ENCODE results near the gene IL11RA.

Gene IL11RA

DNA sequence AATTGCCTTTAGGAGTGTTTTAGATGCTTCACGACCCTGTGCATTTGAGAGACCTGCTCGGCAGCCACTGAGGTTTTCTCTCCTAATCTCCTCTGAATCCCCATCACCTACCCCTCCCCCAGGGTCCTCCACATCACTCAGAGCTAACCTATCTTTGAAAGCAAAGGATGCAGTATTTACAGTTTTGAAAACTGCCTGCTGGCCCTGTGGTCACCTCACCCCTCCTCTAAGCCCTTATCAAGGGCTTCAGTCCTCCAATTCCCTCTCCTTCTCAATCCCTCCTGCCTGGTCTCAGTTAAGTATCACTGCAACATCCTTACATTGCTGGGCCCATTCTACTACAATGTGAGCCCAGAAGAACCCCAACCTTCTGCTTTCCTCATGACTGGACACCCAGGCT, 44.7 kb upstream of the IL11RA start:
- no peak overlapping the region for H2BK12ac ChIP-seq (ENCODE audit: low read length)

GRCh38 chr9:34610434-34611206, 41.4 kb upstream of the IL11RA start:
- H4K91ac ChIP-seq (ENCODE audit: low read depth, low read length), result no peak overlapping the region
- H4K12ac ChIP-seq (ENCODE audit: low read depth, low read length), result no peak overlapping the region
- no peak overlapping the region for H2BK120ac ChIP-seq (ENCODE audit: insufficient read depth, low read length, poor library complexity)
- H3K79me1 ChIP-seq (ENCODE audit: low read length), result peaks cover 8% of the 10 kb centered on the region
- no CpG with 5 or more reads among the region's 20 CpGs for WGBS (ENCODE audit: extremely low coverage, insufficient coverage, insufficient read length)
- H3K27ac ChIP-seq (ENCODE audit: low read depth, low read length), result no peak overlapping the region
- H2AFZ ChIP-seq (ENCODE audit: insufficient read depth, low read length, poor library complexity), result peak overlapping the region; percentile 81
- no peaks in the 10 kb centered on the region for H3K9me3 ChIP-seq (ENCODE audit: insufficient read depth, low read depth, low read length)
- peaks cover 8% of the 10 kb centered on the region for H3K79me2 ChIP-seq (ENCODE audit: control insufficient read depth, insufficient read depth, low read length, poor library complexity)
- H3K27me3 ChIP-seq (ENCODE audit: insufficient read depth, low read length), result no peaks in the 10 kb centered on the region
- H3K9ac ChIP-seq (ENCODE audit: low read length), result no peak overlapping the region
- peaks cover 6 to 10% of the 10 kb centered on the region in 2 experiments for H3K4me1 ChIP-seq (ENCODE audit: control insufficient read depth in 1 of 2, insufficient read depth in 2 of 2, low read length in 2 of 2)
- no peak overlapping the region for H3K4me2 ChIP-seq (ENCODE audit: low read length)
- no peak overlapping the region for H3K18ac ChIP-seq (ENCODE audit: low read length)
- H3K36me3 ChIP-seq (ENCODE audit: control insufficient read depth in 1 of 2, insufficient read depth in 2 of 2, low read length in 2 of 2), result peaks cover 0 to 2% of the 10 kb centered on the region in 2 experiments
- no peak overlapping the region for H2BK12ac ChIP-seq (ENCODE audit: low read length)
- no peak overlapping the region for H2BK5ac ChIP-seq (ENCODE audit: low read depth, low read length, poor library complexity)
- DNase-seq, result no peak
- H3K23ac ChIP-seq (ENCODE audit: low read length), result no peak overlapping the region
- H4K8ac ChIP-seq (ENCODE audit: low read depth, low read length), result no peak overlapping the region
- H3K14ac ChIP-seq (ENCODE audit: low read length), result no peak overlapping the region
- H3K4me3 ChIP-seq (ENCODE audit: low read depth, low read length), result no peak overlapping the region
- no peak overlapping the region for H2AK5ac ChIP-seq (ENCODE audit: low read length)
- no peak overlapping the region for H3K4ac ChIP-seq (ENCODE audit: low read depth, low read length)

More for the DNA sequence above, 44.7 kb upstream of the IL11RA start:
- Histone ChIP-seq H3K79me2 (ENCODE audit: control insufficient read depth, insufficient read depth, low read length, poor library complexity) (peaks cover 7% of the 10 kb centered on the region), H3K9me3 (ENCODE audit: insufficient read depth, low read depth, low read length) (no peaks in the 10 kb centered on the region), H3K4me3 (ENCODE audit: low read depth, low read length) (no peak overlapping the region), H4K91ac (ENCODE audit: low read depth, low read length) (no peak overlapping the region), H3K23ac (ENCODE audit: low read length) (no peak overlapping the region), H3K27me3 (ENCODE audit: insufficient read depth, low read length) (no peaks in the 10 kb centered on the region), H3K79me1 (ENCODE audit: low read length) (peaks cover 8% of the 10 kb centered on the region), H3K4ac (ENCODE audit: low read depth, low read length) (no peak overlapping the region), H3K36me3 (ENCODE audit: control insufficient read depth in 1 of 2, insufficient read depth in 2 of 2, low read length in 2 of 2) (no peaks in the 10 kb centered on the region), H2AFZ (ENCODE audit: insufficient read depth, low read length, poor library complexity) (no peak overlapping the region), H2AK5ac (ENCODE audit: low read length) (no peak overlapping the region), H3K27ac (ENCODE audit: low read depth, low read length) (no peak overlapping the region), H2BK120ac (ENCODE audit: insufficient read depth, low read length, poor library complexity) (no peak overlapping the region), H2BK5ac (ENCODE audit: low read depth, low read length, poor library complexity) (no peak overlapping the region), H4K12ac (ENCODE audit: low read depth, low read length) (no peak overlapping the region), H4K8ac (ENCODE audit: low read depth, low read length) (no peak overlapping the region), H3K4me1 (ENCODE audit: control insufficient read depth in 1 of 2, insufficient read depth in 2 of 2, low read length in 2 of 2) (peaks cover 6 to 7% of the 10 kb centered on the region in 2 experiments), H3K14ac (ENCODE audit: low read length) (no peak overlapping the region), H3K18ac (ENCODE audit: low read length) (no peak overlapping the region), H3K9ac (ENCODE audit: low read length) (no peak overlapping the region), H3K4me2 (ENCODE audit: low read length) (no peak overlapping the region)
- WGBS (ENCODE audit: extremely low coverage, insufficient coverage, insufficient read length), result no CpG with 5 or more reads among the region's 2 CpGs
- no peak for DNase-seq

DNA sequence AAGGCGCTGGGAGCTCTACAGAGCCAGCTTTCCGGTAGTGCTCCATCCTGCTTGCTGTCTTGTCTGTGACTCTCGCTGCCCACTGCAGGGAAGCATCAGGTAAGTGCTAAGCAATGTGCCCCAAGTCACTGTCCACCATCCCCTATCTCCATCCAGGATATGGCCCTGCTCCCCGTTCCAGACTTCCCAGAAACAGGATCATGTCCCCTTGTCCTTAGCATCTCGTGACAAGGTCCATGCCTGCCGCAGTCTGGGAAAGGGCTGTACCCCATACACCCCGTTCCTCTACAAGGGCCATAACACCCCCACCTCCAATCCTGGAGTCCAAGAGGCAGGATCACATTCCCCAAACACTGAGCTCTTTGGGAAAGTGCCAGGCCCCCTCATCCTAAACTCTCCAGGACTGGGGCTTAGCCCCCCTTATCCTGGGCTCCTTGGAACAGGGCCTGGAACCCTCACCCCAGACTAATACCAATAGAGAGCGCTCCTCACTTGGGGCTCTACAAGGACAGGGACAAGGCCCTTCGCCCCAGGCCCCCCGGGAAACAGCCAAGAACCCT, 40.7 kb upstream of the IL11RA start:
- H2AFZ ChIP-seq (ENCODE audit: insufficient read depth, low read length, poor library complexity), result peak overlapping the region; percentile 81

GRCh38 chr9:34611811-34612787, 39.9 kb upstream of the IL11RA start, which contains the start of gene RPP25L:
Gene RPP25L (minus strand): TSS chr9:34612097. CDS start chr9:34611296, 801 bp downstream.
- H3K4ac ChIP-seq (ENCODE audit: low read depth, low read length), result peak within 1 kb of the TSS; percentile 12
- WGBS (ENCODE audit: extremely low coverage, insufficient coverage, insufficient read length), result no CpG with 5 or more reads among the region's 77 CpGs

More for the DNA sequence above, 40.7 kb upstream of the IL11RA start:
- H3K4me1 ChIP-seq (ENCODE audit: control insufficient read depth in 1 of 2, insufficient read depth in 2 of 2, low read length in 2 of 2), result peaks cover 6 to 10% of the 10 kb centered on the region in 2 experiments
- no peak overlapping the region for H2BK12ac ChIP-seq (ENCODE audit: low read length)
- no peak overlapping the region for H2BK5ac ChIP-seq (ENCODE audit: low read depth, low read length, poor library complexity)
- peaks cover 8% of the 10 kb centered on the region for H3K79me2 ChIP-seq (ENCODE audit: control insufficient read depth, insufficient read depth, low read length, poor library complexity)
- H3K9me3 ChIP-seq (ENCODE audit: insufficient read depth, low read depth, low read length), result no peaks in the 10 kb centered on the region
- H3K9ac ChIP-seq (ENCODE audit: low read length), result peak overlapping the region; percentile 70
- peak overlapping the region; percentile 65 for H4K91ac ChIP-seq (ENCODE audit: low read depth, low read length)
- H3K14ac ChIP-seq (ENCODE audit: low read length), result peak overlapping the region; percentile 66
- no peaks in the 10 kb centered on the region for H3K27me3 ChIP-seq (ENCODE audit: insufficient read depth, low read length)
- peak overlapping the region; percentile 64 for H3K18ac ChIP-seq (ENCODE audit: low read length)
- peak overlapping the region; percentile 72 for H4K8ac ChIP-seq (ENCODE audit: low read depth, low read length)
- H2BK120ac ChIP-seq (ENCODE audit: insufficient read depth, low read length, poor library complexity), result peak overlapping the region; percentile 50
- no peak for DNase-seq
- H3K27ac ChIP-seq (ENCODE audit: low read depth, low read length), result no peak overlapping the region
- peak overlapping the region; percentile 67 for H3K4me2 ChIP-seq (ENCODE audit: low read length)
- H3K23ac ChIP-seq (ENCODE audit: low read length), result no peak overlapping the region
- no CpG with 5 or more reads among the region's 10 CpGs for WGBS (ENCODE audit: extremely low coverage, insufficient coverage, insufficient read length)
- H3K4ac ChIP-seq (ENCODE audit: low read depth, low read length), result peak overlapping the region; percentile 12
- H3K36me3 ChIP-seq (ENCODE audit: control insufficient read depth in 1 of 2, insufficient read depth in 2 of 2, low read length in 2 of 2), result peaks cover 2% of the 10 kb centered on the region in 2 experiments
- peak overlapping the region; percentile 83 for H3K4me3 ChIP-seq (ENCODE audit: low read depth, low read length)
- peak overlapping the region; percentile 8 for H2AK5ac ChIP-seq (ENCODE audit: low read length)
- peak overlapping the region; percentile 67 for H4K12ac ChIP-seq (ENCODE audit: low read depth, low read length)
- peaks cover 8% of the 10 kb centered on the region for H3K79me1 ChIP-seq (ENCODE audit: low read length)

More at GRCh38 chr9:34611811-34612787, 39.9 kb upstream of the IL11RA start, which contains the start of gene RPP25L:
- peak within 1 kb of the TSS; percentile 70 for H3K9ac ChIP-seq (ENCODE audit: low read length)
- peak within 1 kb of the TSS; percentile 72 for H4K8ac ChIP-seq (ENCODE audit: low read depth, low read length)
- H3K4me1 ChIP-seq (ENCODE audit: control insufficient read depth in 1 of 2, insufficient read depth in 2 of 2, low read length in 2 of 2), result peaks cover 6 to 10% of the 10 kb centered on the region in 2 experiments
- peak within 1 kb of the TSS; percentile 66 for H3K14ac ChIP-seq (ENCODE audit: low read length)
- H3K79me2 ChIP-seq (ENCODE audit: control insufficient read depth, insufficient read depth, low read length, poor library complexity), result peaks cover 8% of the 10 kb centered on the region
- H3K27ac ChIP-seq (ENCODE audit: low read depth, low read length), result no peak within 1 kb of the TSS
- H2BK120ac ChIP-seq (ENCODE audit: insufficient read depth, low read length, poor library complexity), result peak within 1 kb of the TSS; percentile 50
- no peaks in the 10 kb centered on the region for H3K27me3 ChIP-seq (ENCODE audit: insufficient read depth, low read length)
- DNase-seq, result peak; percentile 84 to 96
- H2AK5ac ChIP-seq (ENCODE audit: low read length), result peak within 1 kb of the TSS; percentile 19
- peaks cover 8% of the 10 kb centered on the region for H3K79me1 ChIP-seq (ENCODE audit: low read length)
- H3K18ac ChIP-seq (ENCODE audit: low read length), result peak within 1 kb of the TSS; percentile 64
- no peak within 1 kb of the TSS for H2BK5ac ChIP-seq (ENCODE audit: low read depth, low read length, poor library complexity)
- H3K4me3 ChIP-seq (ENCODE audit: low read depth, low read length), result peak within 1 kb of the TSS; percentile 83
- peak within 1 kb of the TSS; percentile 81 for H2AFZ ChIP-seq (ENCODE audit: insufficient read depth, low read length, poor library complexity)
- no peak within 1 kb of the TSS for H2BK12ac ChIP-seq (ENCODE audit: low read length)
- H4K12ac ChIP-seq (ENCODE audit: low read depth, low read length), result peak within 1 kb of the TSS; percentile 67
- H3K4me2 ChIP-seq (ENCODE audit: low read length), result peak within 1 kb of the TSS; percentile 67
- H4K91ac ChIP-seq (ENCODE audit: low read depth, low read length), result peak within 1 kb of the TSS; percentile 65
- no peak within 1 kb of the TSS for H3K23ac ChIP-seq (ENCODE audit: low read length)
- no peaks in the 10 kb centered on the region for H3K9me3 ChIP-seq (ENCODE audit: insufficient read depth, low read depth, low read length)
- peaks cover 2 to 4% of the 10 kb centered on the region in 2 experiments for H3K36me3 ChIP-seq (ENCODE audit: control insufficient read depth in 1 of 2, insufficient read depth in 2 of 2, low read length in 2 of 2)

Data from trophoblast cell (in vitro differentiated cells and primary cell).